Measurements from ENCODE around the gene PHACTR1.

The PHACTR1 gene

GRCh38 chr6:13188306-13188705 is 471.7 kb downstream of the PHACTR1 start:
- no peak for DNase-seq (ENCODE audit: low read depth, low spot score)

GRCh38 chr6:13189710-13190109 is 473.1 kb downstream of the PHACTR1 start:
- no peak for DNase-seq (ENCODE audit: low read depth, low spot score)

- DNase-seq (ENCODE audit: low read depth, low spot score) = no peak
Observed at GRCh38 chr6:13190376-13190775, 473.8 kb downstream of the PHACTR1 start.

- no peak for DNase-seq (ENCODE audit: low read depth, low spot score)
Observed at GRCh38 chr6:13191461-13191860, 474.9 kb downstream of the PHACTR1 start.

- peak; percentile 25 for DNase-seq (ENCODE audit: low read depth, low spot score)
Observed at GRCh38 chr6:13194852-13195251, 478.3 kb downstream of the PHACTR1 start.

- DNase-seq (ENCODE audit: low read depth, low spot score) = no peak
Observed at GRCh38 chr6:13195803-13196202, 479.2 kb downstream of the PHACTR1 start.

- no peak for DNase-seq (ENCODE audit: low read depth, low spot score)
Observed at GRCh38 chr6:13198168-13198567, 481.6 kb downstream of the PHACTR1 start.

- DNase-seq (ENCODE audit: low read depth, low spot score) = no peak
Observed at GRCh38 chr6:13201336-13201735, 484.8 kb downstream of the PHACTR1 start.

GRCh38 chr6:13203145-13203544 is 486.6 kb downstream of the PHACTR1 start:
- no peak for DNase-seq (ENCODE audit: low read depth, low spot score)

GRCh38 chr6:13205106-13205505 is 488.5 kb downstream of the PHACTR1 start:
- DNase-seq (ENCODE audit: low read depth, low spot score) = no peak

GRCh38 chr6:13212096-13212495 is 495.5 kb downstream of the PHACTR1 start:
- no peak for DNase-seq (ENCODE audit: low read depth, low spot score)

GRCh38 chr6:13212538-13212937 is 496.0 kb downstream of the PHACTR1 start:
- no peak for DNase-seq (ENCODE audit: low read depth, low spot score)

GRCh38 chr6:13215390-13215789 is 498.8 kb downstream of the PHACTR1 start:
- DNase-seq (ENCODE audit: low read depth, low spot score) = no peak

- no peak for DNase-seq (ENCODE audit: low read depth, low spot score)
Observed at GRCh38 chr6:13216236-13217014, 499.9 kb downstream of the PHACTR1 start.

- no peak for DNase-seq (ENCODE audit: low read depth, low spot score)
Observed at GRCh38 chr6:13217206-13217905, 500.8 kb downstream of the PHACTR1 start.

GRCh38 chr6:13220266-13220665 is 503.7 kb downstream of the PHACTR1 start:
- DNase-seq (ENCODE audit: low read depth, low spot score) = no peak

- no peak for DNase-seq (ENCODE audit: low read depth, low spot score)
Observed at GRCh38 chr6:13222048-13222447, 505.5 kb downstream of the PHACTR1 start.

GRCh38 chr6:13226071-13226470 is 509.5 kb downstream of the PHACTR1 start:
- DNase-seq (ENCODE audit: low read depth, low spot score) = no peak

GRCh38 chr6:13228264-13229204 is 512.0 kb downstream of the PHACTR1 start:
- DNase-seq (ENCODE audit: low read depth, low spot score) = no peak

GRCh38 chr6:13229205-13230085 is 512.9 kb downstream of the PHACTR1 start:
- no peak for DNase-seq (ENCODE audit: low read depth, low spot score)

GRCh38 chr6:13233106-13233505 is 516.5 kb downstream of the PHACTR1 start:
- DNase-seq (ENCODE audit: low read depth, low spot score) = no peak
